Measurements from ENCODE around the gene SMPD4. TPM values are rescaled to one million over a fixed set of nuclear protein-coding genes. Genes with fewer than 3 reads are reported as not detected.
"Not testable (repeated sequence)": the region's sequence is repeated elsewhere in the genome, so short reads cannot be mapped to it uniquely, and the experiment has no call there.

SMPD4 gene
- total and polyA plus RNA-seq, 9 of the 15 experiments (the other 6 are each of a cell fraction or from before 2014, with no cell fraction given), result 7.5 to 123 (median 35.7) TPM

- TF ChIP-seq TFAP4 (CRISPR knock-in tag; IDR thresholded peaks at IDR 0.05; ENCODE audit: borderline replicate concordance) (peak; percentile 97), C11orf30 (IDR thresholded peaks at IDR 0.05; ENCODE audit: low read depth) (peak; percentile 67), HCFC1 (IDR thresholded peaks at IDR 0.05; ENCODE audit: low read depth, low read length) (peak; percentile 54), ZBTB7A (IDR thresholded peaks at IDR 0.05; ENCODE audit: borderline replicate concordance, control insufficient read depth, low read depth, low read length) (peak; percentile 28; the same call in 1 of the 2 replicates), ZBTB40 (IDR thresholded peaks at IDR 0.05) (peak; percentile 83), CREM (IDR thresholded peaks at IDR 0.05; ENCODE audit: low read depth) (peak; percentile 88), MAX (CRISPR knock-in tag; IDR thresholded peaks at IDR 0.05) (peak; percentile 83), SIN3A (IDR thresholded peaks at IDR 0.05; ENCODE audit: borderline replicate concordance in 2 of 2, control insufficient read depth in 1 of 2, low read depth in 2 of 2, low read length in 2 of 2) (peak in 1 of 2 experiments; percentile 77; a peak in 1 of 4 replicates), RBFOX2 (IDR thresholded peaks at IDR 0.05; ENCODE audit: low read depth, low read length) (peak; percentile 63; the same call in 1 of the 2 replicates), ETS1 (conservative IDR thresholded peaks at IDR 0.05; ENCODE audit: control insufficient read depth, low read depth, low read length) (peak; percentile 25; the same call in 1 of the 2 replicates), ETV5 (CRISPR knock-in tag; IDR thresholded peaks at IDR 0.05; ENCODE audit: low read depth) (peak; percentile 83), YY1 (IDR thresholded peaks at IDR 0.05; ENCODE audit: borderline replicate concordance in 1 of 3, control insufficient read depth in 1 of 3, extremely low read depth in 1 of 3, insufficient read depth in 3 of 3, insufficient read length in 1 of 3, insufficient replicate concordance in 2 of 3, low read depth in 1 of 3, low read length in 2 of 3) (peak in 2 of 3 experiments; percentile 67 to 69), MAZ (CRISPR knock-in tag; conservative IDR thresholded peaks at IDR 0.05 in 1 of 2, IDR thresholded peaks at IDR 0.05 in 1 of 2) (peak in 1 of 2 experiments; percentile 47; a peak in 2 of 4 replicates), SP1 (CRISPR knock-in tag; IDR thresholded peaks at IDR 0.05) (peak; percentile 44; the same call in 1 of the 2 replicates)
- not testable (repeated sequence) for TF ChIP-seq ZBTB40 (CRISPR knock-in tag; IDR thresholded peaks at IDR 0.05)
Observed at GRCh38 chr2:130229161-130229510, 47.7 kb upstream of the SMPD4 start (continued).
